Nucleus accumbens (tissue), 56 donors: ENCODE measurements around the gene TTC4.
"Not testable (repeated sequence)": the region's sequence is repeated elsewhere in the genome, so short reads cannot be mapped to it uniquely, and the experiment has no call there.

Experiments
- DNase-seq, 56 donors: peaks; one replicate each; lab custom pipeline; 2025; lab: John Stamatoyannopoulos, UW

TTC4 gene

GRCh38 chr1:54745274-54745673 lies 29.6 kb downstream of the TTC4 start:
- DNase-seq, result no peak

- no peak for DNase-seq
Observed at GRCh38 chr1:54745864-54746263, 30.2 kb downstream of the TTC4 start.

- no peak for DNase-seq
Observed at GRCh38 chr1:54748094-54748835, 32.6 kb downstream of the TTC4 start.

GRCh38 chr1:54750596-54750995 lies 34.9 kb downstream of the TTC4 start:
- no peak for DNase-seq

- no peak for DNase-seq
Observed at GRCh38 chr1:54751426-54751825, 35.8 kb downstream of the TTC4 start.

- no peak for DNase-seq
Observed at GRCh38 chr1:54754045-54754444, 38.4 kb downstream of the TTC4 start.

- DNase-seq, result no peak
Observed at GRCh38 chr1:54754486-54755285, 39.0 kb downstream of the TTC4 start.

GRCh38 chr1:54757833-54758232 lies 42.2 kb downstream of the TTC4 start:
- DNase-seq, result no peak

GRCh38 chr1:54758678-54759348 lies 43.2 kb downstream of the TTC4 start:
- DNase-seq, result no peak

- DNase-seq, result peak in 1 of 56 donors; percentile 23
Observed at GRCh38 chr1:54763816-54764132, 48.1 kb downstream of the TTC4 start.

- peak; percentile 73 to 98 (median 94) for DNase-seq
Observed at GRCh38 chr1:54764133-54764921, 48.7 kb downstream of the TTC4 start, which contains the start of gene PARS2. PARS2 (minus strand) TSS chr1:54764523; CDS start chr1:54759161, 5,362 bp downstream.

- no peak for DNase-seq
Observed at GRCh38 chr1:54764922-54765561, 49.4 kb downstream of the TTC4 start.

GRCh38 chr1:54766726-54767125 lies 51.1 kb downstream of the TTC4 start:
- no peak for DNase-seq

- no peak for DNase-seq
Observed at GRCh38 chr1:54767526-54767925, 51.9 kb downstream of the TTC4 start.

- DNase-seq, result peak in 5 of 56 donors; percentile 5 to 57 (median 13)
Observed at GRCh38 chr1:54768093-54768492, 52.4 kb downstream of the TTC4 start.

- no peak for DNase-seq
Observed at GRCh38 chr1:54772951-54773350, 57.3 kb downstream of the TTC4 start.

GRCh38 chr1:54774820-54775498 lies 59.3 kb downstream of the TTC4 start:
- DNase-seq, result peak in 1 of 56 donors; percentile 13

GRCh38 chr1:54775828-54776721 lies 60.4 kb downstream of the TTC4 start:
- DNase-seq, result not testable (repeated sequence)
